Glomerular endothelial cell (primary cell): ENCODE measurements around the gene FBP1. TPM values are rescaled to one million over a fixed set of nuclear protein-coding genes. Genes with fewer than 3 reads are reported as not detected.

Source experiments
- DNase-seq: peaks from one replicate; pipeline ENCODE4 v3.0.0-alpha.2; 2011; ENCODE audit warnings: low read depth, low spot score; ENCODE audit errors: extremely low read depth
- total RNA-seq: library from RNA; depleted of rRNA; stranded (reverse); fragments of >200 nt; gene quantifications from 2 replicates; pipeline ENCODE4 v1.2.3, GENCODE V29; 2015

FBP1 gene
- total RNA-seq, result 1.7 TPM in 1 of 2 replicates, not detected in the other

DNA sequence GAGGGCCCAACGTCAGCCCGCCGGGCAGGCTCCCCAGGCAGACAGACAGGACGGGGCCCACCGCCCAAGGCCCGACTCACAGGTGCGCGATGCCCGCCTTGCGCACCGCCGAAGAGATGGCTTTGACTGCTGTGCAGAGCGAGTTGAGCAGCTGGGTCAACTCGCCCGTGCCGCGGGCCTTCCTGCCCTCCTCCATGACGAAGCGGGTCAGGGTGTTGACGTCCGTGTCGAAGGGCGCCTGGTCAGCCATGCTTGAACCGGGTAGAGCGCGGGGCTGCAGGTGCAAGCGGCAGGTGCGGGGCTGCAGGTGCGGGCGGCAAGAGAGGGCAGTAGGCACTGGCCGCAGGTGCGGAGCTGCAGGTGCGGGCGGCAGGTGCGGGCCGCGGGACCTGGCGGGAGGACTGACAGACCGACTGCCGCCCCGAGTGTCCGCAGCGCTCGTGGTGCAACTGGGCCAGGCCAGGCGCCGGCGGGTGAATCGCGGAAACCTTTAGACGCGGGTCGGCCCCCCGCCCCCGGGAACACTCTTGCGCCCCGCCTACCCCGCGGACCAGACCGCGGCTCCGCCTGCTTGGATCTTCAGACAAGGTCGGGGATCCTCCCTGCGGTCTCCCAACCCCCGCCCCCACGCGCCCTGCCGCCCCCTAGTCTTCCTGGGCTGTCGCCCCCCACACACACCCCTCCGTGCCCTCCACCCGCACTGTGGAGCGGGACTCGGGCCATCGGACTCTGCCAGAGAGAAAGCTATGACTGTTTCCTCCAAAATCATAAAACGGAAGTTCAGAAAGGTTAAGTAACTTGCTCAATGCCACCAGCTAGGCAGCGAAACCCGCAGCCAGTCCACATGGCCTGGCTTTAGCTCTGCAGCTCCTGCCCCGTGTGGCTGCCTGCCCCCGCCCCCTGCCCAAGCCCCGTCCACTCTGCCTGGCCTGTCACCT lies at the start of gene FBP1:
FBP1 (minus strand) TSS at position 458 of the 938 bp plus-strand sequence; CDS start at position 250, 208 bp downstream.
- DNase-seq, result no peak

DNA sequence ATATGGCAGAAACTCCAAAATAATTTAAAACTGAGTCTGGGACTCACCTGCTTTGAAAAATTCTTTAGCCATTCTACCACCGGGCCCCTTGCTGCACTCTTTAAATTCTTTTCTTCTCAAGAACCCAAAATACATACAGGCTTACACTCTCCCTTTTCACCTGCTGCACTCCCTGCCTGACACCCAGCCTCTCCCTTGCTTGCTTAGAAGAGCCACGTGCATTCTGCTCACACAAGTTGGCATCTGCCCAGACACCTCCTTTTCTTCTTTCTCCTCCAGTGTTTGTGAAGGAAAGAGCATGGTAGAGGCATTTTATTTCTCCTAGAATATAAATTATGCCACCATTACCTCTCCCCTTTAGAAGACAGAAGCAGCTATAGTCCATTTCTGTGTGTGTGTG lies 48.1 kb upstream of the FBP1 start:
- DNase-seq, result no peak

DNA sequence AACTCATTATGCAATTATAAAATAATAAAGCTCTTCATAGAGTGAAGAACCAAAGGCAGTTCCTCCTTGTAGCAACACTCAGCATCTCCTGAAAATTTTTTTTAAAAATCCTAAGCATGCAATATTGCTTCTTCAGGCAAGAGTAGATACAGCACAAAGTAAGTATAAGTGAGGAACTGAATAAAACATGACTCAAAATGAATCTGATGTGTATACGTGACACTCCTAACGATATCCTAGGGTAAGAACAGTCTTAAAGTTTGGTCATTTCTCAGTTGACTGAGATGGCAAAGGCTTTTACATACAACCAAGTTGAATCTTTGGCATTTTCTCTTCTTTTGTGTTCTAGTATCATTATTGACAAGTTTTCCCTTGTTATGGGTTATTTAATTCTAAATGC lies 46.0 kb upstream of the FBP1 start:
- no peak for DNase-seq

DNA sequence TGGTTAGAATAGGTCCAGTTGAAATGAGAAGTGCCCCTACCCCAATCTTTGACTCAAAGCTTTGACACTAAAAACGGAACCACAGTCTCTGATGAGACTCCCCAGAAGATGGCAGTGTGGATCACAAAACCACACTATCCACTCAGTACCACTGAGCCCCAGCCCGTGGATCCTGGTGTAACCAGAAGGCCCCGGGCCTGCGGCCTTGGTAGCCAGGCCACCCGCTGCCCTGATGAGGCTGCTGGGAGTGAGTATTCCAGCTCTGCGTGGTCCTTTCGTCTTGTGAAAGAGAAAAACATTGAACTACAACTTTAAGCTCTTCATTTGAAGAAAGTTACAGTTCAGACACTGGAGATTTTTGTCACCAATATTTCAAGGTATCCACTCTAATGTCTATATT lies 42.2 kb upstream of the FBP1 start:
- peak; percentile 41 for DNase-seq

DNA sequence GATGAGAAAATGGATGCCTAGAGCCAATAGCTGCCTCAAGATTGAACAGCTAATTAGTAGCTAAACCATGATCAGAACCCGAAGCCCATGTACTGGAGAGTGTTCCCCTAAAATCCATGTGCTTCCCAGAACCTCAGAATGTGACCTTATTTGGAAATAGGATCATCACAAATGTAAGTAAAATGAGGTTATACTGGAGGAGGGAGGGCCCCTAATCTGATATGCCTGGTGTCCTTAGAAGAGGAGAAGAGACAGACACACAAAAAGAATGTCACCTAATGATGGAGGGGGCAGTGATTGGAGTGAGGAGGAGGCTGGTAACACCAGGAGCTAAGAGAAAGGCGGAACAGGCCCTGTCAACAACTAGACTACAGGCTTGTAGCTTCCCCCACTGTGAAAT lies 41.3 kb upstream of the FBP1 start:
- DNase-seq, result no peak

DNA sequence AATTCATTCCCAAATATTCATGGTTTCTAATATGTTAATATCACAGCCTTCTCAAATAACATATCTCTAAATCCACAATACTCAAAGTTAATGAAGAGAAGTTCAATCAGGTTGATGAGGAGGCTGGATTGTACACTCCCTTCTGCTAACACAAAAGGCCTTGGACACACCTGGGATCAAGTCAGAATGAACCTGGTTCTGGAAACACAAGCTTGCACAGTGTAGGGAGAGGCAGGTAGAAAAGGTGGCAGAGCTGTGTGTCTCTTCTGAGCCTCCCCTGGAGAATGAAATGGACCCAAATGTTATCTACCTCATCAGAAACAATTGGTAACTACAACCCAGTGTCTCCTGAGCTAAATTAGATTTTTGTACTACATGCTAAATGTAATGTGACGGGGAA lies 40.7 kb upstream of the FBP1 start:
- no peak for DNase-seq

DNA sequence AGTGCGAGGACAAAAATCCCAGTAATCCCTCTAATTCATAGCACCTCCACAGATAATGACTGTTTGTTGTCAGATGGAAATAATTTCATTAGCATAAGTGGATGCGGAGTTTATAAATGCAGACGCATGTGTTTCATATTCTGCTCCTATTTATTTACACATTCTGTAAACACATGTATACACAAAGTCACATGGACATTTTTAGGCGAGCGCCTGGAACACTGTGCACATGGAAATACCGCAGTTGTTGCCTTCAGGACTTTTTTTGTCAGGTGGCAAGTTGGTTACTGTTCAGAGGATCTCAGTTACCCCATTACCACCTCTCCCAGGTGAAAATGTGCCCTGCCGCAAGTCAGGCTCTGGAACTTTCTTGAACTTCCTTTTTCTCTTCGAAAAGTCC lies 40.3 kb upstream of the FBP1 start:
- DNase-seq, result no peak

DNA sequence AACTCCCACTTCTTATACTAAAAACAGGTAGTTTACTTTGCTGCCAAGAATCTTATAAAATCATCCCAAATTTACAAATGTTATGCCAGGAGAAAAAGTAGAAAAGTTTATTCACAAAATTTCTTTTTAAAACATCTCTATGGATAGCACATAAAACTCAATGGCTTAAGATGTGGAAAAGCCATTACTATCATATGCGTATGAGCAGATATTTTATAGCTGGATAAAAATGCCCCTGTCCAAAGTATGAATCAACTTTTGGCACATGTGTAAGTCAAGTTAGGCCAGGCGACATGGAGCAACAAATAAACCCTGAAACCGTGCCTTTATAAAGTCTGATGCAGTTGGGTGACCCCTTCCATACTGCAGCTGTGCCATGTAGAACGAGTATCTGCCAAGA lies 38.6 kb upstream of the FBP1 start:
- DNase-seq, result no peak

DNA sequence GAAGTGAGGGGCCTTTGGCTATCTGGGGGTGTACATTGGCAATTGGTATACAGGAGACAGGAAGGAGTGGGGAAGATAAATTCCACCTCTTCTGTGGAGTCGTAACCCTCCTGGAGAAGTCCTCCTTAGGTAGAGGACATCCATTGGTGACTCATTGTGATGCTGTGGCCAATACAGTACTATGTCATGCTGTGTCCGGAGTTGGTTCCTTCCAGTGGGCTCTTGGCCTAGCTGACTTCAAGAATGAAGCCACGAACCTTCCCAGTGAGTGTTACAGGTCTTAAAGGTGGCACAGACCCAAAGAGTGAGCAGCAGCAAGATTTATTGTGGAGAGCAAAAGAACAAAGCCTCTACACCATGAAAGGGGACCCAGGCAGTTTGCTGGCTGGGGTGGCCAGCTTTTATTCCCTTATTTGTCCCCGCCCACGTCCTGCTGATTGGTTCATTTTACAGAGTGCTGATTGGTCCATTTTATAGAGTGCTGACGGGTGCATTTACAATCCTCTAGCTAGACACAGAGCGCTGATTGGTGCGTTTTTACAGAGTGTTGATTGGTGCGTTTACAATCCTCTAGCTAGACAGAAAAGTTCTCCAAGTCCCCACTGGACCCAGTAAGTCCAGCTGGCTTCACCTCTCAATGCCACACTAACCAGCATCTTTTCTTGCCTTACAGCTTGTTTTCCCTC lies 37.3 kb upstream of the FBP1 start:
- DNase-seq, result no peak

DNA sequence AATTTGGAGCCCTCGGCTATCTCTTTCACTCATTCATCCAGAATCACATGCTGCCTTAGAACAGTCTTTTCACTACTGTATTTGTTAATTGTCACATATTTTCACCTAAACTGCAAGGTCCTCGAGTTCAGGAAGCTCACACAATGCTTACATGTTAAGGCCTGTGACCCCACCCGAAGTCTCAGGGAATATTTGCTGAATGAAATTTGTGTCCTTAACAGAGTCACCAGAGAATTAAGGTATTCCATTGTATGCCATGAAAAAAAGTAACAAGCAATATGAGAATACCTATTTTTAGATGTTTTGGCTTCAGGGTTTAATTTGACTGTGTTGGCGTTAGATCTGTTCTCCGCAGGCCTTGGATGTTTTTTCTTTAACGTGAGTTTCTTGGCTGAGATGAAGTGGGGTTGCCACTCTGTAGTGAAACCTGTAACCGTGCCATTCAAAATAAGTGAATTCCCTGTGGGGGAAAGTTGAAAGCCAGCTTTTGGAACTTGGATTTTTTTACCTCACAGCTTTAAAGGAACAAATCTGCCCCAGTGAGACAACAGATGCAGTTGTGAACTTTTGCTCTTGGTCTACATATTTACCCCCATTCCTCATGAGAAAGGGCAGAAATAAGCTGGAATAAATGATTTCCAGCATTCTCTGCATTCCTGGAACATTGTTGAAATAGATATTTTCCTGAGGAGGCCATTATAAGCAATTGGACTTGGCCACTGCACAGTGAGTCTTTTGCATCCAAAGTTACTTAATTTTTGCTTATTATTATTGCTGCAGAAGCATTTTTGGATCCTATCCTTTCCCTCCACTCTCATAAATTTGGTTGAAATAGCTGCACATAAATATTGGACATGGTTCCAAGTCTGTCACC lies 35.9 kb upstream of the FBP1 start:
- no peak for DNase-seq

DNA sequence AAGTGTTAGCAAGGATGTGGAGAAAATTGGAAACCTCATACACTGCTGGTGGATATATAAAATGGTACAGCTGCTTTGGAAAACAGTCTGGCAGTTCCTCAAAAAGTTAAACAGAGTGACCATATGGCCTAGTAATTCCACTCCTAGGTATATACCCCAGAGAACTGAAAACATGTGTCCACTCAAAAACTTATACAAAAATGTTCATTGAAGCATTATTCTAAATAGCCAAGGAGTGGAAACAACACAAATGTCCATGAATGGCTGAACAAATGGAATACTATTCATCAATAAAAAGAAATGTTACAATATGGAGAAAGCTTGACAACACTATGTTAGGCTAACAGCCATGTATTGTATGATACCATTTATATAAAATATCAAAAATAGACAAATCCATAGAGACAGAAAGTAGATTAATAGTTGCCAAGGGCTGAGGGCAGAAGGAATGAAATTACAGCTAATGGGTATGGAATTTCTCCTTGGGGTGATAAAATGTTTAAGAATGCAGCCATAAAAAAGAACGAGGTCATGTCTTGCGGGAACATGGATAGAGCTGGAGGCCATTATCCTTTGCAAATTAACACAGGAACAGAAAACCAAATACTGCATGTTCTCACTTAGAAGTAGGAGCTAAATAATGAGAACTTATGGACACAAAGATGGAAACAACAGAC lies 33.6 kb upstream of the FBP1 start:
- no peak for DNase-seq

DNA sequence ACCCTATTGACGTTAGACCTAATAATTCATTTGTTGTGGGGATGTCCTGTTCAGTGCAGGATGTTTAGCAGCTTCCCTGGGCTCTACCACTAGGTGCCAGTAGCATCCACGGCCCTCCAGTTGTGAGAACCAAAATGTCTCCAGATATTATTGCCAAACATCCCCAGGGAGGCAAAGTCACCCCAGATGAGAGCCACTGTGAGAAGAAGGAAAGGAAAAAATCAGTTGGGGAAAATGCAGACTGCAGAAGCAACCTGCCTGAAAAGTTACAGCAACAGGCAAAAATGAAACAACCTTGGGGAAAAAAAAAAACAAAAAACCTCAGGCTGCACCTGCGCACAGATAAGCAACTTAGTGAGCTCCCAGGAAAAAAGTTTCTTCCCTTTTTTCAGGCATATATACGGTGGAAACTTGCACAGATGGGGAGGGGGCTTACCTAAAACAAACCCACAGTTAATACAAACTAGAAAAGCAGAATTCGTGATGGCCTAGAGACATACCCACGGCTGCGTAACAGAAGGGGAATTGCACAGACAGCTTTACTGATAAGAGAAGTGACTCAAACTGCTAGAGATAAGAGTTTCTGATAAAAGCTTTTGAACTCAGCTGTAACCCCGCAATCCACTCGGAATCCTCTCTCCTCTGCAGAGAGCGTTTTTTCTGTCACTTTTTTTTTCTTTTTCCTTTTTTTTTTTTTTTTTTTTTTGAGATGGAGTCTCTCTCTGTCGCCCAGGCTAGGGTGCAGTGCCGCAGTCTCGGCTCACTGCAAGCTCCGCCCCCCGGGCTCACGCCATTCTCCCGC lies 29.8 kb upstream of the FBP1 start:
- no peak for DNase-seq

DNA sequence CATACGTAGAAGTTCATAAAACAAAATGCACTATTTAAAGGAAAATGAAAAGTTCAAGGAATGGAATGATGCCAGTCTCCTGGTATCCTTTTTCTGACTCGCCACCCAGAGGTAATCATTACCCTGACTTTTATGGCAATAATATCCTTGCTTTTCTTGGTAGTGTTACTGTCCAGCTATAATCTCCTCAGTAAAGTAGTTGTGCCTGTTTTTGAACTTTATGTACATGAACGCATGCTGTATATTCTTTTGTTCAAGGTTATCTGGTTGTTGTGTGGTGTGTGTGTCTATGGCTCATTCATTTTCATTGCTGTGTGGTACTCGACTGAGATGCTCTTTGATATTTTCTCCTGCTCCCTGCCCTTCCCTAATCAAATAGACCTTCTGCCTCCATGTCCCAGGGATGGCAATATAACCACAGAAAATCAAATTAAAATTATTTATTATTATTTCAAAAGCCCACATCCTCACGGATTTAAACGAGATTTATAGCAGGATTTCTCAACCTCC lies 29.2 kb upstream of the FBP1 start:
- no peak for DNase-seq

DNA sequence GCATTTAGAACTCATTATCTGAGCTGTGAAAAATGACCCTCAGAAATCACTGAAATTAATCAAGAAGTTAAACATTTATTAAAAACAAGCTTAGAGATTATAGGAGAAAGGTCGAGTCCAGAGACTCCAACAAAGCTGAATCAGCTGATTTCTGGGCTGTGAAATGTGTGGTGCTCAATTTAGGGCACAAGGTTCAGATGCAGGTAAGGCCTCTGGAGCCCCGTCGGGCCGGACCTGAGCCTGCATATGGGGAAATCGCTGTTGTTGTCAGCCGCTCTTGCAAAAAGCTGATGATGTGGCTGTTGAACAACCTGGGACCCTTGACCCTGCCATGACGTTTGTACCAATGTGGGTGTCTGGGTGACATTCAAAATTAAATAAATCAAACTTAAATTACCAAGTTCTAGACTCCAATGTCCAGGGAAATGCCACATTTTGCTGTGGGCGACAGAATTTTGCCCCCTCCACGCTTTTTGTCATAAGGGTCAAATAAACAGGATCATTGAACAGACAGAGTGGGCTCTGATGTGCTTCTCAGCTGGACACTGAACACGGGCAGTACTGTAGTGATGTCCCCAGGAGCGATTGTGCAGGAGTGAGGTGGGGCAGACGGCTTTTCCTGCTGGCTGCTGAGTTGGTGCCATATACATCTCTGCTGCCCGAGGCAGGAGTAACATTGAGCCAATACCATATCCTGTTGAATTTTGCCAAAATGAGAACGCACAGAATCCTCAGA lies 27.2 kb upstream of the FBP1 start:
- no peak for DNase-seq

DNA sequence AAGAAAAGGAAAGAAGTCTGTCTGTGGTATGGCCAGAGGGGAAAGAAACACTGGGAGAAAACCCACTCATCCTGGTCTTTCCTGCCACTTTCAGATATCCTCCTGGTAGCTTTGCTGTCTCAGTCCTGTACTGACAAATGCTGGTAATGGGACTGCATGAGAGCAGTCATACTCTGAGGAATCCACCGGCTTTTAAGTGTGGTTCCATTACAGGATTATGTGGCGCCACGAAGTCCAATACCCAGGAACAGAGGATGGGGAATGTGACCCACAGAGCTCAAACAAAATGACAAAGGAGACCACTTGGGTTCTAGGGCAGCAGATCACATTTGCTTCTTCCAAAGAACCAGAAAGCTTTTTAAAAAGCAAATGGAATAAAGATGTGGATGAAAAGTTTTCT lies 26.3 kb upstream of the FBP1 start:
- DNase-seq, result no peak

DNA sequence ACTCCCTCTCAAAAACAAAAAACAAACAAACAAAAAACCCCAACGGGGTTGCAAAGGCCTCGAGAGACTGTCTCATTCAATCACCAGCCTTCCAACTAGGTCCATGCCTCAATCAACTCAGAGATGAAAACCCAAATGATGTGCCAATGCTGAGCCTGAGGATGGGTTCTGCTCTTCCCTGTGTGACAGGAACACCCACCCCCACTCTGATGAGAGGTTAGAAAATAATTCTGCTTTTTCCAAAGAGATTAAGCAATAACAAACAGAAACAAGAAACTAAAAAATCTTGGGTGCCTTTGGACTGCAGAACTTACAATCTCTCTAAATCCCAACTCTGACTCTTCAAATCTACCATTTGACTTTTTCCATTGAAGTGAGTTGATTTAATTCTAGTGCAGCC lies 25.5 kb upstream of the FBP1 start:
- no peak for DNase-seq

DNA sequence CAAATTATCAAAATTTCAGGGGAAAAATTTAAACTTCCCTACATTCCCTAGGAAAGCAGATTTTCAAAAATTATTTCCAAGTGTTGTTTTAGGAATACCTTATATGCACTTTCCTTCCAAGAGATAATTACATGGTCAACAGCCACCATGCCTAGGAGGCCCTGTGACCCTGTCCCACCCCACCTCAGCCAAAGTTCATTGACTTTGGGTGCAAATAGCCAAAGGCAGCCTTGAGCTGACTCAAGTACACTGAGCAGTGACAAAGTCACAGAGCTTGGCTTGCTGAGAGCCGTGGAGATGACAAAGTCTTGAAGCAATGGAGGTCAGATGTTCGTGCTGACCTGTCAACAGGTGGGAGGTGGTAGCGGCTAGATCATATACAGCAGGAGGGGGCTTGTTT lies 24.3 kb upstream of the FBP1 start:
- no peak for DNase-seq

DNA sequence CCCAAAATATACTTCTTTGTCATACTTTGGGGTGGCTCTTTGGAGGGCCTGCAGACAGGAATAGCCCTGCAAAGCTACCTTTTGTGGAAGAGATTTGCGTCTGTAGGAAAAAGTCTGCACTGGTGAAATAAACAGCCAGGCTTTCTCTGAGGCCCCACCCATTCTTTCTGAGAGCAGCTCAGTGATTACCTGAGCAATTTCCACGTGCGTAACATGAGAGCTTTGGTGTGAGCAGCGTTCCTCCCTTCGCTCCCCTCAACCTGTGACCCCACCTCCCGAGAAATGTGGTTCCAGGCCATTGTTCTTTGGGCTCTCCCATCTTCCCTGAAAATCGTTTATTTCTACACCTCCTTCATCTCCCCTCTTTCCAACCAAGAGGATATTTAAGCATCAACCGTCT lies 23.8 kb upstream of the FBP1 start:
- DNase-seq, result no peak
